K562 (cell line): Measurements from ENCODE around the gene TP53RK. TPM values are rescaled to one million over a fixed set of nuclear protein-coding genes. Genes with fewer than 3 reads are reported as not detected.

ENCODE experiments used
- CBX3 ChIP-seq, 2 experiments: IDR thresholded peaks; 1 replicate in 1 of 2; 2 replicates in 1 of 2; pipeline ENCODE4 v1.6.1; 2012; ENCODE audit warnings: inconsistent platforms in 2 of 2, low read length in 2 of 2, borderline replicate concordance in 1 of 2, control low read depth in 1 of 2
- GMEB1 ChIP-seq: fragments of 250-450 bp; sonication (Bioruptor Pico); IDR thresholded peaks from 2 replicates; pipeline ENCODE4 v1.4.0; 2020; ENCODE audit warnings: mild to moderate bottlenecking
- HIVEP1 ChIP-seq: fragments of 250-450 bp; sonication (Bioruptor Pico); IDR thresholded peaks from 2 replicates; pipeline ENCODE4 v1.4.0; 2020; ENCODE audit warnings: mild to moderate bottlenecking
- MBD2 ChIP-seq: sonication (generic); IDR thresholded peaks from 2 replicates; pipeline ENCODE4 v1.6.1; 2016; ENCODE audit warnings: low read depth, borderline replicate concordance
- NELFE ChIP-seq: IDR thresholded peaks from 2 replicates; pipeline ENCODE4 v1.6.1; 2011; ENCODE audit warnings: mild to moderate bottlenecking; ENCODE audit not compliant: insufficient read depth, insufficient read length
- NFIX ChIP-seq: fragments of 250-450 bp; sonication (Bioruptor Pico); IDR thresholded peaks from 2 replicates; pipeline ENCODE4 v1.4.0; 2020; ENCODE audit warnings: low read depth, mild to moderate bottlenecking, moderate library complexity
- RERE ChIP-seq: sonication (generic); formaldehyde crosslinking; IDR thresholded peaks from 2 replicates; pipeline ENCODE4 v1.8.0; 2023; ENCODE audit warnings: missing genetic modification reagents, mild to moderate bottlenecking, borderline replicate concordance
- REST ChIP-seq, 2 experiments: fragments of 450-650 bp; formaldehyde crosslinking in 1 of 2; IDR thresholded peaks; 2 replicates each; pipeline versions ENCODE4 v1.4.0 to v1.6.1; 2014 to 2020; ENCODE audit warnings: mild to moderate bottlenecking in 2 of 2, borderline replicate concordance in 1 of 2, low read depth in 1 of 2
- TFE3 ChIP-seq: fragments of 450-650 bp; formaldehyde crosslinking; IDR thresholded peaks from 2 replicates; pipeline ENCODE4 v1.4.0; 2020; ENCODE audit warnings: mild to moderate bottlenecking, mixed read lengths
- polyA plus RNA-seq, 8 experiments: library from polyadenylated mRNA; depleted of rRNA in 4 of 8; stranded (reverse) in 5 of 8; unstranded in 3 of 8; fragments of >200 nt; fragmentation: Nextera tagmentation in 2 of 8; fragmentation: Illumina TruSeq in 1 of 8; extraction: Ambion mirVana in 2 of 8; extraction: Trizol in 1 of 8; gene quantifications; 2 replicates each; pipeline versions ENCODE4 v1.2.1 to v1.2.3, GENCODE V29; 2011 to 2014; ENCODE audit warnings: inconsistent platforms in 1 of 8, missing spikeins in 1 of 8
- total RNA-seq, 7 experiments: library from RNA; depleted of rRNA in 6 of 7; stranded (reverse); fragments of >200 nt in 6 of 7; fragmentation: Illumina TruSeq in 2 of 7; extraction: Trizol in 2 of 7; gene quantifications; 2 replicates each; pipeline versions ENCODE4 v1.2.1 to v1.2.3, GENCODE V29; 2011 to 2021; ENCODE audit warnings: low replicate concordance in 1 of 7

TP53RK gene
- total and polyA plus RNA-seq, 9 of the 15 experiments (the other 6 are each of a cell fraction or from before 2014, with no cell fraction given): 2.9 to 43.5 (median 17.2) TPM

GRCh38 chr20:46648903-46649649, 40.2 kb downstream of the TP53RK start (continued):
- TF ChIP-seq RERE (CRISPR knock-in tag): no peak
- no peak for TF ChIP-seq CBX3 (IDR thresholded peaks at IDR 0.05; ENCODE audit: borderline replicate concordance in 1 of 2, low read length in 2 of 2)
- no peak for TF ChIP-seq HIVEP1
- TF ChIP-seq NFIX (CRISPR knock-in tag): no peak
- no peak for TF ChIP-seq MBD2
- no peak for TF ChIP-seq GMEB1 (CRISPR knock-in tag)
- TF ChIP-seq TFE3: no peak
- TF ChIP-seq NELFE: no peak
- TF ChIP-seq REST (IDR thresholded peaks at IDR 0.05; ENCODE audit: borderline replicate concordance): no peak
- no peak for TF ChIP-seq REST (CRISPR knock-in tag; IDR thresholded peaks at IDR 0.05; ENCODE audit: low read depth)
